Nucleus accumbens (tissue), 56 donors: ENCODE data around the gene ATP11B.
A peak's percentile ranks its signal among the peaks of the same experiment; 100 is the strongest.

Experiments used
- DNase-seq, 56 donors: peaks; one replicate each; lab custom pipeline; 2025; lab: John Stamatoyannopoulos, UW

ATP11B gene

GRCh38 chr3:182906036-182906435, 112.7 kb downstream of the ATP11B start:
- no peak for DNase-seq

GRCh38 chr3:182908471-182908870, 115.2 kb downstream of the ATP11B start:
- DNase-seq, result no peak

- DNase-seq, result no peak
Measured at GRCh38 chr3:182909318-182910040, 116.2 kb downstream of the ATP11B start.

- DNase-seq, result no peak
Measured at GRCh38 chr3:182910936-182911781, 117.9 kb downstream of the ATP11B start.

- DNase-seq, result no peak
Measured at GRCh38 chr3:182911782-182912111, 118.4 kb downstream of the ATP11B start.

- peak in 13 of 56 donors; percentile 2 to 37 (median 18) for DNase-seq
Measured at GRCh38 chr3:182912474-182912873, 119.2 kb downstream of the ATP11B start.

GRCh38 chr3:182913889-182914288, 120.6 kb downstream of the ATP11B start:
- DNase-seq, result no peak

GRCh38 chr3:182914341-182914740, 121.0 kb downstream of the ATP11B start:
- no peak for DNase-seq

- DNase-seq, result no peak
Measured at GRCh38 chr3:182917134-182917533, 123.8 kb downstream of the ATP11B start.

GRCh38 chr3:182919866-182920357, 126.6 kb downstream of the ATP11B start:
- no peak for DNase-seq

GRCh38 chr3:182920515-182921084, 127.3 kb downstream of the ATP11B start:
- no peak for DNase-seq

GRCh38 chr3:182921665-182922355, 128.5 kb downstream of the ATP11B start:
- no peak for DNase-seq

GRCh38 chr3:182925330-182925943, 132.1 kb downstream of the ATP11B start:
- DNase-seq, result peak in 1 of 56 donors; percentile 2

- DNase-seq, result no peak
Measured at GRCh38 chr3:182925944-182926337, 132.6 kb downstream of the ATP11B start.

GRCh38 chr3:182935803-182936202, 142.5 kb downstream of the ATP11B start:
- DNase-seq, result no peak

GRCh38 chr3:182936239-182936917, 143.1 kb downstream of the ATP11B start:
- DNase-seq, result no peak

GRCh38 chr3:182936918-182937285, 143.6 kb downstream of the ATP11B start:
- DNase-seq, result no peak

- no peak for DNase-seq
Measured at GRCh38 chr3:182937293-182938051, 144.2 kb downstream of the ATP11B start.

GRCh38 chr3:182940266-182940808, 147.0 kb downstream of the ATP11B start:
- no peak for DNase-seq
